HepG2 (cell line): Measurements from ENCODE around the gene PXT1. TPM values are rescaled to one million over a fixed set of nuclear protein-coding genes. Genes with fewer than 3 reads are reported as not detected.
"Not testable (repeated sequence)": the region's sequence is repeated elsewhere in the genome, so short reads cannot be mapped to it uniquely, and the experiment has no call there.

Source experiments
- ATAC-seq: fragments of 200-7000 bp; cut with Tn5 transposase; 3 replicates; pipeline ENCODE4 v1.9.1; 2020; ENCODE audit warnings: mild to moderate bottlenecking, moderate library complexity
- BruUV-seq: library from RNA; stranded (reverse); fragments of 400-500 nt; replicated peaks from 2 replicates; lab custom pipeline; 2021; lab: Mats Ljungman, UMichigan
- CTCF ChIA-PET: fragments of 300-600 bp; formaldehyde crosslinking; extraction: SDS; loops from one replicate; lab custom pipeline; 2021; ENCODE audit warnings: low total read pairs, inconsistent platforms, low intra/inter-chr PET ratio; lab: Yijun Ruan, JAX
- POLR2A ChIA-PET: fragments of 350-600 bp; sonication (Branson Sonifier 250); formaldehyde crosslinking; loops from one replicate; lab custom pipeline; 2020; ENCODE audit warnings: antibody characterized with exemption, inconsistent platforms; lab: Yijun Ruan, JAX
- DNase-seq: peaks from one replicate; pipeline ENCODE4 v3.0.0-alpha.2; 2015; ENCODE audit warnings: low spot score
- FAIRE-seq: peaks from 3 replicates; lab custom pipeline; 2011; peaks lifted over from hg19 to GRCh38; lab: Jason Lieb, UNC
- H2AFZ ChIP-seq: one replicate; pipeline ENCODE4 v1.6.1; 2011; ENCODE audit warnings: low read length, inconsistent platforms
- H3K27ac ChIP-seq: fragments of 300-600 bp; 3 replicates; pipeline ENCODE4 v1.8.0; 2011; ENCODE audit warnings: mixed run types, mild to moderate bottlenecking, mixed read lengths, low read length, inconsistent platforms; ENCODE audit not compliant: insufficient read depth; ENCODE audit errors: extremely low read length
- H3K27me3 ChIP-seq, 2 experiments: fragments of 200-600 bp in 1 of 2; 2 replicates in 1 of 2; 3 replicates in 1 of 2; pipeline versions ENCODE4 v1.6.0 to v1.8.0; 2011; ENCODE audit warnings: low read length in 2 of 2, mild to moderate bottlenecking in 2 of 2, moderate library complexity in 2 of 2, inconsistent platforms in 1 of 2; ENCODE audit not compliant: insufficient read depth in 2 of 2, control insufficient read depth in 1 of 2
- H3K36me3 ChIP-seq, 2 experiments: fragments of 200-600 bp in 1 of 2; replicated peaks in 1 of 2; 2 replicates in 1 of 2; 3 replicates in 1 of 2; pipeline versions ENCODE4 v1.5.1 to v1.8.0; 2011; ENCODE audit warnings: low read length in 2 of 2, inconsistent platforms in 1 of 2; ENCODE audit not compliant: insufficient read depth in 2 of 2, control insufficient read depth in 1 of 2
- H3K4me1 ChIP-seq: 2 replicates; pipeline ENCODE4 v1.5.1; 2012; ENCODE audit warnings: low read length, inconsistent platforms; ENCODE audit not compliant: insufficient read depth
- H3K4me2 ChIP-seq: 2 replicates; pipeline ENCODE4 v1.6.0; 2011; ENCODE audit warnings: low read depth, low read length, inconsistent platforms
- H3K4me3 ChIP-seq, 3 experiments: fragments of 200-600 bp in 1 of 3; sonication (generic), shearing (Covaris generic) in 1 of 3; replicated peaks in 1 of 3; 2 replicates each; pipeline ENCODE4 v1.5.1; 2011 to 2016; ENCODE audit warnings: low read length in 3 of 3, inconsistent platforms in 2 of 3, low read depth in 2 of 3, mild to moderate bottlenecking in 2 of 3, control low read depth in 1 of 3, mixed read lengths in 1 of 3; ENCODE audit not compliant: insufficient read depth in 1 of 3
- H3K79me2 ChIP-seq: one replicate; pipeline ENCODE4 v1.6.1; 2011; ENCODE audit warnings: low read length, inconsistent platforms; ENCODE audit not compliant: insufficient read depth
- H3K9ac ChIP-seq: 2 replicates; pipeline ENCODE4 v1.6.0; 2011; ENCODE audit warnings: mild to moderate bottlenecking, low read depth, low read length, inconsistent platforms; ENCODE audit not compliant: insufficient read depth
- H3K9me3 ChIP-seq: 2 replicates; pipeline ENCODE4 v1.5.1; 2012; ENCODE audit warnings: mild to moderate bottlenecking, low read length
- H4K20me1 ChIP-seq: 2 replicates; pipeline ENCODE4 v1.6.0; 2011; ENCODE audit warnings: inconsistent platforms, mild to moderate bottlenecking, low read length, moderate library complexity; ENCODE audit not compliant: insufficient read depth
- YEATS4 ChIP-seq: sonication (generic); formaldehyde crosslinking; IDR thresholded peaks from 2 replicates; pipeline ENCODE4 v1.4.0; 2020; ENCODE audit warnings: missing genetic modification reagents, borderline replicate concordance
- ZBTB37 ChIP-seq: sonication (generic); formaldehyde crosslinking; IDR thresholded peaks from 2 replicates; pipeline ENCODE4 v1.4.0; 2020; ENCODE audit warnings: mild to moderate bottlenecking, missing genetic modification reagents
- ZNF224 ChIP-seq: sonication (generic); formaldehyde crosslinking; IDR thresholded peaks from 2 replicates; pipeline ENCODE4 v1.5.0; 2020; ENCODE audit warnings: mild to moderate bottlenecking, missing genetic modification reagents
- ZNF264 ChIP-seq: sonication (generic); formaldehyde crosslinking; IDR thresholded peaks from 2 replicates; pipeline ENCODE4 v1.4.0; 2020; ENCODE audit warnings: missing genetic modification reagents
- ZNF275 ChIP-seq: sonication (generic); formaldehyde crosslinking; IDR thresholded peaks from 2 replicates; pipeline ENCODE4 v1.8.0; 2022; ENCODE audit warnings: missing genetic modification reagents, mild to moderate bottlenecking, inconsistent platforms, borderline replicate concordance
- ZNF431 ChIP-seq: sonication (generic); formaldehyde crosslinking; IDR thresholded peaks from 2 replicates; pipeline ENCODE4 v1.9.0; 2022; ENCODE audit warnings: missing genetic modification reagents, low read depth, mild to moderate bottlenecking, borderline replicate concordance
- WGBS: methylation state at CpG from one replicate; pipeline ENCODE4 v1.1.6; 2017; ENCODE audit warnings: low lambda C conversion rate; 5-methylcytosine and 5-hydroxymethylcytosine counted together
- in situ Hi-C: cut with HindIII; loops from 2 replicates; pipeline ENCODE4 v1.10.0; 2017; ENCODE audit warnings: low pct_unique_long_range_greater_than_20kb; ENCODE audit not compliant: extremely low pct_ligation_motif_present
- intact Hi-C: fragments of 100-400 bp; cut with micrococcal nuclease; formaldehyde crosslinking; loops from one replicate; pipeline ENCODE4 v1.10.0; 2022; ENCODE audit not compliant: unreplicated experiment
- polyA plus RNA-seq, 8 experiments: library from polyadenylated mRNA; depleted of rRNA in 3 of 8; stranded (reverse) in 7 of 8; unstranded in 1 of 8; fragments of >200 nt; fragmentation: Illumina TruSeq in 4 of 8; extraction: Trizol in 4 of 8; gene quantifications; 2 replicates each; pipeline versions ENCODE4 v1.2.1 to v1.2.3, GENCODE V29; 2011 to 2016; ENCODE audit warnings: low read depth in 4 of 8, missing spikeins in 1 of 8, mixed read lengths in 1 of 8; ENCODE audit not compliant: insufficient read depth in 1 of 8
- total RNA-seq, 5 experiments: library from RNA; depleted of rRNA; stranded (reverse); fragments of >200 nt; fragmentation: Illumina TruSeq; extraction: Trizol; gene quantifications; 2 replicates each; pipeline ENCODE4 v1.2.3, GENCODE V29; 2016; ENCODE audit warnings: low read depth in 1 of 5

PXT1 gene
- total and polyA plus RNA-seq, 2 of the 13 experiments (the other 11 are each of a cell fraction or from before 2014, with no cell fraction given): 0.04 TPM; not detected in 1

- ChIA-PET CTCF (no interaction called here), POLR2A (no interaction called here)
- intact Hi-C loops (no loop called here), in situ Hi-C loops (no loop called here)
- H3K4me3 ChIP-seq: no peak overlapping the region
- H3K9me3 ChIP-seq: no peaks in the 10 kb centered on the region
- no peak overlapping the region for H3K4me2 ChIP-seq
- H3K36me3 ChIP-seq: peaks cover 3 to 18% of the 10 kb centered on the region in 2 experiments
- DNase-seq (no peak), ATAC-seq (no peak), FAIRE-seq (no peak)
- BruUV-seq: no TSS peak
- H3K79me2 ChIP-seq: peaks cover 84% of the 10 kb centered on the region
- no peak overlapping the region for H2AFZ ChIP-seq
- H3K9ac ChIP-seq: no peak overlapping the region
- peaks cover 24% of the 10 kb centered on the region; the same call in 1 of the 2 replicates for H4K20me1 ChIP-seq
- WGBS: 100% methylated on average over 3 of the region's 3 CpGs
- TF ChIP-seq ZNF264 (no peak), ZNF431 (no peak), ZNF275 (CRISPR knock-in tag) (no peak), ZBTB37 (no peak), ZNF224 (no peak), YEATS4 (no peak)
- no peaks in the 10 kb centered on the region for H3K27me3 ChIP-seq
- no peak overlapping the region for H3K27ac ChIP-seq
- peaks cover 11% of the 10 kb centered on the region for H3K4me1 ChIP-seq
These were observed 12.9 kb upstream of the PXT1 start for GRCh38 chr6:36455486-36456027.

- FAIRE-seq, in situ Hi-C loops, H2AFZ ChIP-seq, DNase-seq, ATAC-seq, H3K27ac ChIP-seq, CTCF ChIA-PET, H3K4me1 ChIP-seq, H3K27me3 ChIP-seq, H3K9ac ChIP-seq, H3K4me2 ChIP-seq, H3K4me3 ChIP-seq, BruUV-seq, H4K20me1 ChIP-seq, intact Hi-C loops, H3K9me3 ChIP-seq: not testable (repeated sequence)
- H3K36me3 ChIP-seq: peaks cover 5 to 18% of the 10 kb centered on the region in 2 experiments
- POLR2A ChIA-PET: interaction anchor here (0.7 to 1.0 kb wide), 2 partner anchors 63 to 1355 kb away, joined by 3 read pairs; no protein-coding TSS in a partner anchor
- 98% methylated on average over 8 of the region's 8 CpGs for WGBS
- H3K79me2 ChIP-seq: peaks cover 83% of the 10 kb centered on the region
These were observed 10.2 kb upstream of the PXT1 start for GRCh38 chr6:36452897-36453296.
